GM23338 (cell line): ENCODE results near the gene CORO1C. TPM values are rescaled to one million over a fixed set of nuclear protein-coding genes. Genes with fewer than 3 reads are reported as not detected.

Source experiments
- ATAC-seq: fragments of 200-7000 bp; cut with Tn5 transposase; 3 replicates; pipeline ENCODE4 v1.9.1; 2020
- DNase-seq: peaks from one replicate; pipeline ENCODE4 v3.0.0-alpha.2; 2015; ENCODE audit warnings: low spot score
- H2AFZ ChIP-seq: fragments of 200-600 bp; sonication (generic); 2 replicates; pipeline ENCODE4 v1.8.0; 2016; ENCODE audit warnings: antibody characterized with exemption, mild to moderate bottlenecking, moderate library complexity
- H3F3A ChIP-seq: fragments of 200-600 bp; sonication (generic); replicated peaks from 2 replicates; pipeline ENCODE4 v1.8.0; 2017; ENCODE audit warnings: antibody characterized with exemption, mixed run types, low read depth
- H3K27ac ChIP-seq: fragments of 200-600 bp; sonication (generic); 2 replicates; pipeline ENCODE4 v1.6.1; 2016; ENCODE audit warnings: low read depth
- H3K27me3 ChIP-seq: fragments of 200-600 bp; sonication (generic); 2 replicates; pipeline ENCODE4 v1.8.0; 2016; ENCODE audit warnings: mild to moderate bottlenecking, mixed run types, moderate library complexity; ENCODE audit not compliant: insufficient read depth
- H3K36me3 ChIP-seq: fragments of 200-600 bp; sonication (generic); 2 replicates; pipeline ENCODE4 v1.8.0; 2016; ENCODE audit warnings: mild to moderate bottlenecking; ENCODE audit not compliant: insufficient read depth
- H3K4me1 ChIP-seq: fragments of 200-600 bp; sonication (generic); 2 replicates; pipeline ENCODE4 v1.8.0; 2016; ENCODE audit warnings: mild to moderate bottlenecking, moderate library complexity; ENCODE audit not compliant: insufficient read depth
- H3K4me2 ChIP-seq: fragments of 200-600 bp; sonication (generic); 2 replicates; pipeline ENCODE4 v1.7.1; 2017; ENCODE audit warnings: mixed run types
- H3K4me3 ChIP-seq: fragments of 200-600 bp; sonication (generic); 2 replicates; pipeline ENCODE4 v1.6.1; 2016; ENCODE audit warnings: mixed run types
- H3K79me2 ChIP-seq: fragments of 200-600 bp; sonication (generic); replicated peaks from 2 replicates; pipeline ENCODE4 v1.8.0; 2017; ENCODE audit warnings: mild to moderate bottlenecking; ENCODE audit not compliant: insufficient read depth
- H3K9me2 ChIP-seq: fragments of 200-600 bp; sonication (generic); 2 replicates; pipeline ENCODE4 v1.8.0; 2017; ENCODE audit not compliant: insufficient read depth
- H4K20me1 ChIP-seq: fragments of 200-600 bp; sonication (generic); replicated peaks from 2 replicates; pipeline ENCODE4 v1.8.0; 2017; ENCODE audit warnings: mild to moderate bottlenecking; ENCODE audit not compliant: insufficient read depth
- H3K27ac Mint-ChIP-seq: 2 replicates; pipeline ENCODE4 v1.8.0; 2020; ENCODE audit warnings: inconsistent platforms, mild to moderate bottlenecking, moderate library complexity, mixed read lengths
- H3K27me3 Mint-ChIP-seq: 3 replicates; pipeline ENCODE4 v1.8.0; 2022; ENCODE audit warnings: low read depth, mild to moderate bottlenecking, moderate library complexity, mixed read lengths, inconsistent platforms; ENCODE audit not compliant: insufficient read depth, poor library complexity
- H3K36me3 Mint-ChIP-seq: 3 replicates; pipeline ENCODE4 v1.8.0; 2021; ENCODE audit warnings: low read depth, mild to moderate bottlenecking, inconsistent platforms, moderate library complexity, mixed read lengths
- H3K4me1 Mint-ChIP-seq: 3 replicates; pipeline ENCODE4 v1.8.0; 2020; ENCODE audit warnings: mild to moderate bottlenecking, inconsistent platforms, mixed read lengths
- H3K4me3 Mint-ChIP-seq: 3 replicates; pipeline ENCODE4 v1.8.0; 2021; ENCODE audit warnings: moderate library complexity, mild to moderate bottlenecking, inconsistent platforms, mixed read lengths
- H3K9me3 Mint-ChIP-seq: 3 replicates; pipeline ENCODE4 v1.8.0; 2020; ENCODE audit warnings: moderate library complexity, mild to moderate bottlenecking, inconsistent platforms, mixed read lengths
- CREB1 ChIP-seq: fragments of 250-450 bp; sonication (Bioruptor Pico); IDR thresholded peaks from 2 replicates; pipeline ENCODE4 v1.5.0; 2020; ENCODE audit warnings: low read depth, mild to moderate bottlenecking, moderate library complexity
- ETS1 ChIP-seq: IDR thresholded peaks from 2 replicates; pipeline ENCODE4 v1.6.1; 2016; ENCODE audit warnings: antibody characterized with exemption
- EZH2 ChIP-seq: fragments of 200-600 bp; sonication (generic); IDR thresholded peaks from one replicate; pipeline ENCODE4 v1.8.0; 2017; ENCODE audit warnings: antibody characterized with exemption, mild to moderate bottlenecking, low read depth; ENCODE audit not compliant: unreplicated experiment
- EZH2phosphoT487 ChIP-seq: fragments of 200-600 bp; sonication (generic); IDR thresholded peaks from one replicate; pipeline ENCODE4 v1.8.1; 2018; ENCODE audit warnings: antibody characterized with exemption; ENCODE audit not compliant: unreplicated experiment
- JUNB ChIP-seq: IDR thresholded peaks from one replicate; pipeline ENCODE4 v1.6.1; 2016; ENCODE audit warnings: antibody characterized with exemption; ENCODE audit not compliant: unreplicated experiment
- NANOG ChIP-seq: IDR thresholded peaks from 2 replicates; pipeline ENCODE4 v1.6.1; 2016; ENCODE audit warnings: antibody characterized with exemption, borderline replicate concordance
- POLR2AphosphoS5 ChIP-seq: IDR thresholded peaks from 2 replicates; pipeline ENCODE4 v1.6.1; 2016; ENCODE audit warnings: antibody characterized with exemption, low read depth
- STAT1 ChIP-seq: IDR thresholded peaks from one replicate; pipeline ENCODE4 v1.6.1; 2016; ENCODE audit warnings: antibody characterized with exemption; ENCODE audit not compliant: unreplicated experiment
- ZNF114 ChIP-seq: fragments of 250-450 bp; sonication (Bioruptor Pico); IDR thresholded peaks from 2 replicates; pipeline ENCODE4 v1.5.0; 2020; ENCODE audit warnings: mild to moderate bottlenecking, moderate library complexity
- ZNF331 ChIP-seq: fragments of 250-450 bp; sonication (Bioruptor Pico); IDR thresholded peaks from 2 replicates; pipeline ENCODE4 v1.5.0; 2020; ENCODE audit warnings: low read depth, mild to moderate bottlenecking, moderate library complexity
- polyA plus RNA-seq: library from polyadenylated mRNA; unstranded; fragments of >200 nt; fragmentation: Nextera tagmentation; extraction: Ambion mirVana; gene quantifications from 2 replicates; pipeline ENCODE4 v1.2.1, GENCODE V29; 2016
- total RNA-seq: library from RNA; depleted of rRNA; stranded (reverse); fragments of >200 nt; shearing (Covaris generic); gene quantifications from 2 replicates; pipeline ENCODE4 v1.2.3, GENCODE V29; 2014
- TF ChIP-seq, protein P1 (sequence below), 2 experiments: fragments of 200-600 bp in 1 of 2; sonication (generic) in 1 of 2; conservative IDR thresholded peaks; 2 replicates each; pipeline versions ENCODE4 v1.5.1 to v1.6.1; 2016 to 2017; ENCODE audit warnings: antibody characterized with exemption in 2 of 2, low read depth in 2 of 2, mild to moderate bottlenecking in 2 of 2, moderate library complexity in 1 of 2
- TF ChIP-seq, protein P2 (sequence below): fragments of 250-450 bp; sonication (Bioruptor Pico); IDR thresholded peaks from 2 replicates; pipeline ENCODE4 v1.5.0; 2020; ENCODE audit warnings: mild to moderate bottlenecking, moderate library complexity
- TF ChIP-seq, protein P3 (sequence below): IDR thresholded peaks from one replicate; pipeline ENCODE4 v1.6.1; 2018; ENCODE audit warnings: antibody characterized with exemption; ENCODE audit not compliant: unreplicated experiment

The CORO1C gene
- total and polyA plus RNA-seq, 2 experiments from 2014 or later = 59.2 to 89.5 TPM

- H3K27ac ChIP-seq = no peak overlapping the region; the same call in 1 of the 2 replicates
- no peaks in the 10 kb centered on the region; the same call in 1 of the 2 replicates for H3K36me3 ChIP-seq
- H3F3A ChIP-seq = no peaks in the 10 kb centered on the region
- DNase-seq = no peak
- peaks cover 16% of the 10 kb centered on the region for H4K20me1 ChIP-seq
- H3K79me2 ChIP-seq = peaks cover 79% of the 10 kb centered on the region
- peaks cover 26% of the 10 kb centered on the region for H3K4me1 ChIP-seq
- no peak overlapping the region for H3K4me2 ChIP-seq
- Mint-ChIP-seq H3K9me3 (no peaks in the 10 kb centered on the region), H3K4me1 (peaks cover 38% of the 10 kb centered on the region), H3K27ac (no peak overlapping the region; the same call in 1 of the 2 replicates), H3K27me3 (peaks cover 6% of the 10 kb centered on the region), H3K4me3 (no peak overlapping the region), H3K36me3 (peaks cover 22% of the 10 kb centered on the region)
- no peak for ATAC-seq
- H2AFZ ChIP-seq = no peak overlapping the region
- H3K4me3 ChIP-seq = no peak overlapping the region
- no peaks in the 10 kb centered on the region for H3K9me2 ChIP-seq
- no peaks in the 10 kb centered on the region for H3K27me3 ChIP-seq
- TF ChIP-seq JUNB (no peak), EZH2 (no peak), STAT1 (no peak), EZH2phosphoT487 (no peak), ZNF331 (CRISPR knock-in tag) (no peak), ZNF114 (CRISPR knock-in tag) (no peak), ETS1 (no peak), POLR2AphosphoS5 (no peak), NANOG (no peak), CREB1 (no peak)
- TF ChIP-seq, protein P1, sequence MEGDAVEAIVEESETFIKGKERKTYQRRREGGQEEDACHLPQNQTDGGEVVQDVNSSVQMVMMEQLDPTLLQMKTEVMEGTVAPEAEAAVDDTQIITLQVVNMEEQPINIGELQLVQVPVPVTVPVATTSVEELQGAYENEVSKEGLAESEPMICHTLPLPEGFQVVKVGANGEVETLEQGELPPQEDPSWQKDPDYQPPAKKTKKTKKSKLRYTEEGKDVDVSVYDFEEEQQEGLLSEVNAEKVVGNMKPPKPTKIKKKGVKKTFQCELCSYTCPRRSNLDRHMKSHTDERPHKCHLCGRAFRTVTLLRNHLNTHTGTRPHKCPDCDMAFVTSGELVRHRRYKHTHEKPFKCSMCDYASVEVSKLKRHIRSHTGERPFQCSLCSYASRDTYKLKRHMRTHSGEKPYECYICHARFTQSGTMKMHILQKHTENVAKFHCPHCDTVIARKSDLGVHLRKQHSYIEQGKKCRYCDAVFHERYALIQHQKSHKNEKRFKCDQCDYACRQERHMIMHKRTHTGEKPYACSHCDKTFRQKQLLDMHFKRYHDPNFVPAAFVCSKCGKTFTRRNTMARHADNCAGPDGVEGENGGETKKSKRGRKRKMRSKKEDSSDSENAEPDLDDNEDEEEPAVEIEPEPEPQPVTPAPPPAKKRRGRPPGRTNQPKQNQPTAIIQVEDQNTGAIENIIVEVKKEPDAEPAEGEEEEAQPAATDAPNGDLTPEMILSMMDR (conservative IDR thresholded peaks at IDR 0.05; ENCODE audit: low read depth in 2 of 2) = no peak
- TF ChIP-seq, protein P2, sequence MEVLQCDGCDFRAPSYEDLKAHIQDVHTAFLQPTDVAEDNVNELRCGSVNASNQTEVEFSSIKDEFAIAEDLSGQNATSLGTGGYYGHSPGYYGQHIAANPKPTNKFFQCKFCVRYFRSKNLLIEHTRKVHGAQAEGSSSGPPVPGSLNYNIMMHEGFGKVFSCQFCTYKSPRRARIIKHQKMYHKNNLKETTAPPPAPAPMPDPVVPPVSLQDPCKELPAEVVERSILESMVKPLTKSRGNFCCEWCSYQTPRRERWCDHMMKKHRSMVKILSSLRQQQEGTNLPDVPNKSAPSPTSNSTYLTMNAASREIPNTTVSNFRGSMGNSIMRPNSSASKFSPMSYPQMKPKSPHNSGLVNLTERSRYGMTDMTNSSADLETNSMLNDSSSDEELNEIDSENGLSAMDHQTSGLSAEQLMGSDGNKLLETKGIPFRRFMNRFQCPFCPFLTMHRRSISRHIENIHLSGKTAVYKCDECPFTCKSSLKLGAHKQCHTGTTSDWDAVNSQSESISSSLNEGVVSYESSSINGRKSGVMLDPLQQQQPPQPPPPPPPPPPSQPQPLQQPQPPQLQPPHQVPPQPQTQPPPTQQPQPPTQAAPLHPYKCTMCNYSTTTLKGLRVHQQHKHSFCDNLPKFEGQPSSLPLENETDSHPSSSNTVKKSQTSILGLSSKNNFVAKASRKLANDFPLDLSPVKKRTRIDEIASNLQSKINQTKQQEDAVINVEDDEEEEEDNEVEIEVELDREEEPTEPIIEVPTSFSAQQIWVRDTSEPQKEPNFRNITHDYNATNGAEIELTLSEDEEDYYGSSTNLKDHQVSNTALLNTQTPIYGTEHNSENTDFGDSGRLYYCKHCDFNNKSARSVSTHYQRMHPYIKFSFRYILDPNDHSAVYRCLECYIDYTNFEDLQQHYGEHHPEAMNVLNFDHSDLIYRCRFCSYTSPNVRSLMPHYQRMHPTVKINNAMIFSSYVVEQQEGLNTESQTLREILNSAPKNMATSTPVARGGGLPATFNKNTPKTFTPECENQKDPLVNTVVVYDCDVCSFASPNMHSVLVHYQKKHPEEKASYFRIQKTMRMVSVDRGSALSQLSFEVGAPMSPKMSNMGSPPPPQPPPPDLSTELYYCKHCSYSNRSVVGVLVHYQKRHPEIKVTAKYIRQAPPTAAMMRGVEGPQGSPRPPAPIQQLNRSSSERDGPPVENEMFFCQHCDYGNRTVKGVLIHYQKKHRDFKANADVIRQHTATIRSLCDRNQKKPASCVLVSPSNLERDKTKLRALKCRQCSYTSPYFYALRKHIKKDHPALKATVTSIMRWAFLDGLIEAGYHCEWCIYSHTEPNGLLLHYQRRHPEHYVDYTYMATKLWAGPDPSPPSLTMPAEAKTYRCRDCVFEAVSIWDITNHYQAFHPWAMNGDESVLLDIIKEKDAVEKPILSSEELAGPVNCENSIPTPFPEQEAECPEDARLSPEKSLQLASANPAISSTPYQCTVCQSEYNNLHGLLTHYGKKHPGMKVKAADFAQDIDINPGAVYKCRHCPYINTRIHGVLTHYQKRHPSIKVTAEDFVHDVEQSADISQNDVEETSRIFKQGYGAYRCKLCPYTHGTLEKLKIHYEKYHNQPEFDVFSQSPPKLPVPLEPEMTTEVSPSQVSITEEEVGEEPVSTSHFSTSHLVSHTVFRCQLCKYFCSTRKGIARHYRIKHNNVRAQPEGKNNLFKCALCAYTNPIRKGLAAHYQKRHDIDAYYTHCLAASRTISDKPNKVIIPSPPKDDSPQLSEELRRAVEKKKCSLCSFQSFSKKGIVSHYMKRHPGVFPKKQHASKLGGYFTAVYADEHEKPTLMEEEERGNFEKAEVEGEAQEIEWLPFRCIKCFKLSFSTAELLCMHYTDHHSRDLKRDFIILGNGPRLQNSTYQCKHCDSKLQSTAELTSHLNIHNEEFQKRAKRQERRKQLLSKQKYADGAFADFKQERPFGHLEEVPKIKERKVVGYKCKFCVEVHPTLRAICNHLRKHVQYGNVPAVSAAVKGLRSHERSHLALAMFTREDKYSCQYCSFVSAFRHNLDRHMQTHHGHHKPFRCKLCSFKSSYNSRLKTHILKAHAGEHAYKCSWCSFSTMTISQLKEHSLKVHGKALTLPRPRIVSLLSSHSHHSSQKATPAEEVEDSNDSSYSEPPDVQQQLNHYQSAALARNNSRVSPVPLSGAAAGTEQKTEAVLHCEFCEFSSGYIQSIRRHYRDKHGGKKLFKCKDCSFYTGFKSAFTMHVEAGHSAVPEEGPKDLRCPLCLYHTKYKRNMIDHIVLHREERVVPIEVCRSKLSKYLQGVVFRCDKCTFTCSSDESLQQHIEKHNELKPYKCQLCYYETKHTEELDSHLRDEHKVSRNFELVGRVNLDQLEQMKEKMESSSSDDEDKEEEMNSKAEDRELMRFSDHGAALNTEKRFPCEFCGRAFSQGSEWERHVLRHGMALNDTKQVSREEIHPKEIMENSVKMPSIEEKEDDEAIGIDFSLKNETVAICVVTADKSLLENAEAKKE (CRISPR knock-in tag) = no peak
- TF ChIP-seq, protein P3, sequence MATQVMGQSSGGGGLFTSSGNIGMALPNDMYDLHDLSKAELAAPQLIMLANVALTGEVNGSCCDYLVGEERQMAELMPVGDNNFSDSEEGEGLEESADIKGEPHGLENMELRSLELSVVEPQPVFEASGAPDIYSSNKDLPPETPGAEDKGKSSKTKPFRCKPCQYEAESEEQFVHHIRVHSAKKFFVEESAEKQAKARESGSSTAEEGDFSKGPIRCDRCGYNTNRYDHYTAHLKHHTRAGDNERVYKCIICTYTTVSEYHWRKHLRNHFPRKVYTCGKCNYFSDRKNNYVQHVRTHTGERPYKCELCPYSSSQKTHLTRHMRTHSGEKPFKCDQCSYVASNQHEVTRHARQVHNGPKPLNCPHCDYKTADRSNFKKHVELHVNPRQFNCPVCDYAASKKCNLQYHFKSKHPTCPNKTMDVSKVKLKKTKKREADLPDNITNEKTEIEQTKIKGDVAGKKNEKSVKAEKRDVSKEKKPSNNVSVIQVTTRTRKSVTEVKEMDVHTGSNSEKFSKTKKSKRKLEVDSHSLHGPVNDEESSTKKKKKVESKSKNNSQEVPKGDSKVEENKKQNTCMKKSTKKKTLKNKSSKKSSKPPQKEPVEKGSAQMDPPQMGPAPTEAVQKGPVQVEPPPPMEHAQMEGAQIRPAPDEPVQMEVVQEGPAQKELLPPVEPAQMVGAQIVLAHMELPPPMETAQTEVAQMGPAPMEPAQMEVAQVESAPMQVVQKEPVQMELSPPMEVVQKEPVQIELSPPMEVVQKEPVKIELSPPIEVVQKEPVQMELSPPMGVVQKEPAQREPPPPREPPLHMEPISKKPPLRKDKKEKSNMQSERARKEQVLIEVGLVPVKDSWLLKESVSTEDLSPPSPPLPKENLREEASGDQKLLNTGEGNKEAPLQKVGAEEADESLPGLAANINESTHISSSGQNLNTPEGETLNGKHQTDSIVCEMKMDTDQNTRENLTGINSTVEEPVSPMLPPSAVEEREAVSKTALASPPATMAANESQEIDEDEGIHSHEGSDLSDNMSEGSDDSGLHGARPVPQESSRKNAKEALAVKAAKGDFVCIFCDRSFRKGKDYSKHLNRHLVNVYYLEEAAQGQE = no peak
Observed at GRCh38 chr12:108702595-108703320, 28.6 kb downstream of the CORO1C start.
